ENCODE data around the gene HOXB3.

Gene HOXB3

DNA sequence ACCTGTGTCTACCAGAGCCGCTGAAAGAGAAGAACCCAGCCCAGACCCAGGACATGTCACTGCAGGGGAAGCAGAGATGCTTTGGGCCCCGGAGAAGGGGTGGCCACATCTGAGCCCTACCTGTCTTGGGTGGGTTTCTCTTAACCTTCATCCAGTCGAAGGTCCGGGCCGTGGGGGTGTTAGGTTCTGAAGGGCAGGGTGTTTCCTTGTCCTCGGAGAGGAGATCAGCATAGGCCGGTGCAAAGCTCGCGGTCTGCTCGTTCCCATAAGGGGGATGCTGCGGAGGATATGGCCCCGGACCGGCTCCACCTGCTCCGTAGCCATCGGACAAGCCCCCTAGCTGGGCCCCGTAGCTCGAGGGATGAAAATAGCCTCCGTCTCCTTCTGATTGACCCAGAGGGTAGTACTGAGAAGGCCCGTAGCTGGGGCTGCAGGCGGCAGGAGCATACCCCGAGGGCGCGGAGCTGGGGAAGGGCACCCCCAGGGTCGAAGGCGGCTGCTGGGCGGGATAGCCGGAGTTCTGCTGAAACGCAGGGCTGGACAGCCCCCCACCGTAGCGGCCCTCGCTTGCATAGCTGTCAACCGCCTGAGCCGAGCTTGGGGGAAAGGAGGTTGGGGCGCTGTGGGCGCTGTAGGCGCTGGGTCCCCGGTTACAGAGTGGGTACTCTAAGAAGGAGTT is 59.7 kb downstream of the HOXB3 start:
- TF ChIP-seq, protein P1, sequence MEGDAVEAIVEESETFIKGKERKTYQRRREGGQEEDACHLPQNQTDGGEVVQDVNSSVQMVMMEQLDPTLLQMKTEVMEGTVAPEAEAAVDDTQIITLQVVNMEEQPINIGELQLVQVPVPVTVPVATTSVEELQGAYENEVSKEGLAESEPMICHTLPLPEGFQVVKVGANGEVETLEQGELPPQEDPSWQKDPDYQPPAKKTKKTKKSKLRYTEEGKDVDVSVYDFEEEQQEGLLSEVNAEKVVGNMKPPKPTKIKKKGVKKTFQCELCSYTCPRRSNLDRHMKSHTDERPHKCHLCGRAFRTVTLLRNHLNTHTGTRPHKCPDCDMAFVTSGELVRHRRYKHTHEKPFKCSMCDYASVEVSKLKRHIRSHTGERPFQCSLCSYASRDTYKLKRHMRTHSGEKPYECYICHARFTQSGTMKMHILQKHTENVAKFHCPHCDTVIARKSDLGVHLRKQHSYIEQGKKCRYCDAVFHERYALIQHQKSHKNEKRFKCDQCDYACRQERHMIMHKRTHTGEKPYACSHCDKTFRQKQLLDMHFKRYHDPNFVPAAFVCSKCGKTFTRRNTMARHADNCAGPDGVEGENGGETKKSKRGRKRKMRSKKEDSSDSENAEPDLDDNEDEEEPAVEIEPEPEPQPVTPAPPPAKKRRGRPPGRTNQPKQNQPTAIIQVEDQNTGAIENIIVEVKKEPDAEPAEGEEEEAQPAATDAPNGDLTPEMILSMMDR (IDR thresholded peaks at IDR 0.05; ENCODE audit: low read depth, low read length, missing control alignments), result no peak
- in situ Hi-C loops (cut with HindIII; ENCODE audit: low sequenced_read_pairs), result no loop called here
- no peak overlapping the region for H3K4me3 ChIP-seq (ENCODE audit: low read depth, low read length)
- DNase-seq (ENCODE audit: low read depth), result no peak

DNA sequence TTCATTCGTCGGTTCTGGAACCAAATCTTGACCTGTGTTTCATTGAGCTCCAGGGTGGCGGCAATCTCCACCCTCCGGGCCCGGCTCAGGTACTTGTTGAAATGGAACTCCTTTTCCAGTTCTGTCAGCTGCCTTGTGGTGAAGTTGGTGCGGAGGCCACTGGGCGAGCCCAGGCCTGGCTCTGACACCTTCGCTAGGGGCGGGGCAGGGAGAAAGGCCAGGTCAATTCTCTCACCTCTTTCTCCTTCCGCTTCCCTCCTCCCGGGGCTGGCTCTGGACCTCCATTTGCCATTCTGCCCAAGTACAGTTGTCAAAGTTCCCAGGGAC is 60.4 kb downstream of the HOXB3 start:
- TF ChIP-seq, protein P1 (IDR thresholded peaks at IDR 0.05; ENCODE audit: low read depth, low read length, missing control alignments), result no peak

DNA sequence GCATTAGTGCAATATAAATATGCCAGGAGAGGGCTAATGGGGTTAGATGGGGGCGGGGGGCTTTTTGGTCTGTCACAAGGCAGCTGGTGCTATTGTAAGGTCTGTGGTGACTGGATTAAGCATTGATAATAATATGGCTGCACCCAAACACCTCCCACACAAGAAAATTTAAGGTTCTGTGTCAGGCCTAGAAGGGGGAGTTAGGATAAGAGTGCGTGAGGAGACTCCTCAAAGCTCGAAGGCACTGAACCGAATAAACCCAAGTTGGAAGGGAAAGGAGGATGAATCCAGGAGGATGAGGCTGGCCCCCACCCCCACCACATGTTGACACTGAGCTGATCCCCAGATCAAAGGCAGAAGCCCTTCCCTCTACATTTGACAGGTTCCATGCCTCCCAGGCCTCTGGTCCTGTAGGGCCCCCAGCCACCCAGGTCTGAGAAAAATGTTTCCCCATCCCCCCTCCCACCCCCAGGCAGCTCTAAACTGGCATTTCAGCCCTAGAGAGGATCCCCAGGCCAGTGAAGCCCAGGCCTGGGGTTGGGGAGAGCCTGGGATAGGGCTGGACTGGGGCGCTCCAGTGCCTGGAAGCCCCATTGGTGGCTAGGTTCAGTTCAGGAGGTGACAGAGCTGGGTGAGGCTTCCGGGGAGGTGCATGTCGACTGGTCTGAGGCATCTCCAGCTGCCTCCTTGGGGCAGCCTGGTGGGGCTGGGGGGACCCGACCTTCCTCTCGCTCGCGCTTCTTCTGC is 60.9 kb downstream of the HOXB3 start:
- no peak for DNase-seq (ENCODE audit: low read depth)
- in situ Hi-C loops (cut with HindIII; ENCODE audit: low sequenced_read_pairs), result no loop called here
- TF ChIP-seq, protein P1 (IDR thresholded peaks at IDR 0.05; ENCODE audit: low read depth, low read length, missing control alignments), result no peak
- no peak overlapping the region for H3K4me3 ChIP-seq (ENCODE audit: low read depth, low read length)

More for the DNA sequence above, 60.4 kb downstream of the HOXB3 start:
- in situ Hi-C loops (cut with HindIII; ENCODE audit: low sequenced_read_pairs), result no loop called here
- no peak for DNase-seq (ENCODE audit: low read depth)
- no peak overlapping the region for H3K4me3 ChIP-seq (ENCODE audit: low read depth, low read length)

DNA sequence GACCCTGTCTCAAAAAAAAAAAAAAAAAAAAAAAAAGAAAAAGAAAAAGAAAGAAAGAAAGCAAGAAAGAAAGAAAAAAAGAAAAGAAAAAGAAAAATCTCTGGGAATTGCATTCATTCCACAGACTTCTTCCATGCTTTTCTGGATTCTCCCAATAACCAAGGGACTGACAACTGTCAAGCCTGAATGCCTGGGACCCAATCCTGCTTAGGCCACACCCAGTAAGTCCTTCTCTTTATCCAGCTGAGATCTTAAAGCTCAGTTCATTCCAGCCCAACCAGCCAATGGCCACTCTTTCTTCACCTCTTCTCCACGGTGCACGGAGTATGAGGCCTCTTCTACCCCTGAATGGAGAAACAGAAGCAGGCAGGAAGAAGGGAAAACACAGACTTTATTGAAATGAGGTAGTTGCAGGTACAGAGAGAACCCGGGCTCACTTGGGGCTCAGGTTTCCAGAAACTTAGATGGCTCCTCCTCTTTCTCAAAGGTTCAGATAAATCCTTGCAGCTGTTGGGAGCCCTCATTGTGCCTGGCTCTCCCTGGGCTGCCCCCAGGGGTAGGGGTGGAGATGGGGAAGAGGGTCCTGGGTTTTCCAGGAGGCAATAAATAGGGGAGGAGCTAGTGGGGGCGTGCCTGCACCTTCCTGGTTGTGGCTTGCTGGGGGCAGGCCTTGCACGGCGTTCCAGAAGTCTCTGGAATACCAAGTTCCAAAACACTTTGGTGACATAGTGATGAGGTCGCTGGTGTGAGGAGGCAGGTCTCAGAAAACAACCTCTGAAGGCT is 61.7 kb downstream of the HOXB3 start:
- no peak for DNase-seq (ENCODE audit: low read depth)
- TF ChIP-seq, protein P1 (IDR thresholded peaks at IDR 0.05; ENCODE audit: low read depth, low read length, missing control alignments), result no peak
- H3K4me3 ChIP-seq (ENCODE audit: low read depth, low read length), result no peak overlapping the region
- in situ Hi-C loops (cut with HindIII; ENCODE audit: low sequenced_read_pairs), result no loop called here

DNA sequence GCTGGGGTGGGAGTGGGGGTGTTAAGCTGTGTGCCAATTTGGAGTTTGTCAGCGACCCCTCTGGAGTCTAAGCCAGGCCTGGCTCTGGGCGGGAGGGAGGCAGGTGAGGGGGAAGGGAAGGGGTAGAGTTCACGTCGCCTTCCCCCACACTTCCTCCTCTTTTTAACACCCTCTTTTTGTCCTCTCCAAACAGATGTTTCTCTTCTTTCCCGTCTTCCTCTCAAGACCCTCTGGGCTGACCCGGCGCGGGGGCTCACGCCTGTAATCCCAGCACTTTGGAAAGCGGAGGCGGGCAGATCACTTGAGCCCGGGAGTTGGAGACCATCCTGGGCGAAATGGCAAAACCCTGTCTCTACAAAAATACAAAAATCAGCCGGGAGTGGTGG is 62.5 kb downstream of the HOXB3 start:
- DNase-seq (ENCODE audit: low read depth), result no peak
- in situ Hi-C loops (cut with HindIII; ENCODE audit: low sequenced_read_pairs), result no loop called here
- TF ChIP-seq, protein P1 (IDR thresholded peaks at IDR 0.05; ENCODE audit: low read depth, low read length, missing control alignments), result no peak
- no peak overlapping the region for H3K4me3 ChIP-seq (ENCODE audit: low read depth, low read length)

DNA sequence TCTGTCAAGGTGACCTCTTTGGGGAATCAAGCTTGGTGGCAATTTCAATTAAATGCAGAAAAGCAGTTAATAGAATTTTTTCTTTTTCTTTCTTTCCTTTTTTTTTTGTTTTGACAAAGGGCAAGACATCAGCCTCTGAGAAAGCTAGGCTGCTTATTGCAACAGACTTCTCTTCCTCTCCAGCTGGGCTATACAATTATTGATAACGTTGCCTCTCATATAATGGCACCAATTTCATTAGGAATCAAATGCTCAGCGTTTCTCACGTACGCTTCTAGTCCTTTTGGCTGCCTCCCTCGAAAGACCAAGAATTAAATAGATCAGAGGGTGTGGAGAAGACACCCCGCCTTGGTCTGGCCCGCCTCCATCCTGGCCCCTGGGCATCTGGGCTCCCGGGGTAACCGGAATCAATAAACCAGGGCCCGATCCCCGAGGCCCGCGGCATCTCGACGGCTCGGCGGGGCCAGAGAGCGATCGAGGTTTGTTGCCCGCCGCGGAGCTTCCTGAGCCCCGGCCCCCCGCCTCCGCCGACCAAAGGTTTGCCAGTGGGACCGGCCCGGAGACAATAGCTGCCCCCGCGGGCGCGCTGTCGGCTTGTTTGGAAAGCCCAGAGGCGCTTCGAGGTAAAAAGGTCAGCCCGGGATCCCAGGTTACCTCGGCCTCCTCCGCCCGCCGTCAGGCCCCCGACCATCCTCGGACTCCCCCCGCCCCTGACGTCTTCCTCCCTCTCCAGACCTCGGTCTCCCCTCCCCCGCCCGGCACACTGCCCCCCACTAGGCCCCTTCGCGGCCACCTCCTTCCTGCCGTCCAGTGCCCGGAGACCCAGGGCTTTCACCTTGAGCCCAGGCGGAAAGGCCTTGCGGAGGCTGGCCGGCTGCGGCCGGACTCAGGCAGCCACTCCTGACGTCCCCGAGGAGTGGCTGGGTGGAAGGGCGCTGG is 63.2 kb downstream of the HOXB3 start:
- TF ChIP-seq, protein P1 (IDR thresholded peaks at IDR 0.05; ENCODE audit: low read depth, low read length, missing control alignments), result no peak
- no peak overlapping the region for H3K4me3 ChIP-seq (ENCODE audit: low read depth, low read length)
- in situ Hi-C loops (cut with HindIII; ENCODE audit: low sequenced_read_pairs), result no loop called here
- DNase-seq (ENCODE audit: low read depth), result no peak

Measured in astrocyte of the cerebellum (primary cell).